ENCODE results near the gene ARHGAP31. TPM values are rescaled to one million over a fixed set of nuclear protein-coding genes. Genes with fewer than 3 reads are reported as not detected.

The ARHGAP31 gene
- total RNA-seq, 1 experiment from 2014 or later: 1.2 TPM

DNA sequence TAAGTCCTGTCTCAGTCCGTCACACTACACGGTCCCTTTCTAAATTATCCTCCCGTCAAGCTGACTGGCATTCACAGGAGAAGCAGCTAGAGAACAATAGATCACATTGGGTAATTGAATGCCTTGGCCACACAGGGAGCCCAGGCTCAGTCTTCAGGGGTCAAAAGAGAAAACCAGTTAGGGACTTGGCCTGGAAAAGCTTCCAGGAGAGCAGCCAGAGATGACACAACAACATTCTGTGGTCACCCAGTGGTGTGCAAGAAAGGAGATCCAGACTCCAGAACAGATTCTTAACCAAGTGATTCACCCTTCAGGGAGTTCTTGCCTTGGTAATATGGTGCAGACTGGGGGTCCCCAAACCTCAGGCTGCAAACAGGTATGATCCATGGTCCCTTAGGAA lies 15.9 kb downstream of the ARHGAP31 start:
- H3K27ac ChIP-seq (ENCODE audit: low read length): no peak overlapping the region
- no peaks in the 10 kb centered on the region for H3K9me2 ChIP-seq (replicated peaks; ENCODE audit: insufficient read depth, low read length)
- H2AFZ ChIP-seq (ENCODE audit: low read length): no peak overlapping the region
- DNase-seq: no peak
- no peak overlapping the region for H3K9ac ChIP-seq (ENCODE audit: low read length)
- 0 out of 2 replicates have a peak, but pooled peaks cover 4% of the 10 kb centered on the region for H3K27me3 ChIP-seq (ENCODE audit: low read length)
- H3K79me2 ChIP-seq (ENCODE audit: low read length): no peaks in the 10 kb centered on the region
- H3K9me3 ChIP-seq (ENCODE audit: low read length): no peaks in the 10 kb centered on the region
- no peak overlapping the region for H3K4me2 ChIP-seq (ENCODE audit: low read depth, low read length, poor library complexity, severe bottlenecking)
- no peaks in the 10 kb centered on the region for H3K36me3 ChIP-seq (ENCODE audit: insufficient read depth, low read length)
- H4K20me1 ChIP-seq (ENCODE audit: insufficient read depth, low read depth, low read length): no peaks in the 10 kb centered on the region
- H3K4me1 ChIP-seq (ENCODE audit: low read length): no peaks in the 10 kb centered on the region
- H3K4me3 ChIP-seq (ENCODE audit: low read length): no peak overlapping the region

DNA sequence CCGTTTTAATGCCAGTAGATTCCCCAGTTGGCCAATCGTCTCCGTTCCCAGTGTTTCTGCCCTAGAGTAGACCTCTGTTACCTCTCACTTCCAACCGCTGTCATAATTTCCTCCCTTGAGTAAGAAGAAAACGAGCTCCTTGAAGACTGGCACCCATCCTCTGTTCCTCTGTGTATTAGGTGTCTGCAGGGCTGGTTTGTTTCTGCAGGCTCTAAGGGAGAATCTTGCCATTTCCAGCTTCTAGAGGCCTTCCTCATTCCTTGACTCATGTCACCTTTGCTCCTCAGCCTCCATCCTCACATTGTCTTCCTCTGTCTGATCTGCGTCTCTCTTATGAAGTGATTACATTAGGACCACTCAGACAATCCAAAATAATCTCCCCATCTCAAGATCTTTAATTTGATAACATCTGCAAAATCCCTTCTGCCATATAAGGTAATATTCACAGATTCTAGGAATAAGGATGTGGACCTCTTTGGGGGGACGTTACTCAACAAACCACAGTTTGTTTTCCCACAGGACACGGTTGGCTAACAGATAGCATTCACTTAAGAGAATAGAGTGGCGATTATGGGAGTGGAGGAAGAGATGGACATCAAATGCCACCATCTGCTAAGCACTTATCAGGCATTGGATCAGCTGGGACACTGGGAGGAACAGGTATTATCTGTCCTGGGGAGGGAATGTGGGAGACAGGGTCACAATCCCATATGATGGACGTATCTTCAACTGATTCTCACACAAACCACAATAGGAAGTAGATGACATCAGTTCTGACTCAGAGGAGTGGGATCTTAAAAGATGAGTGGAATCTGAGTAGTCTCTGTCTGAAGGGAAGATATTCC lies 17.1 kb downstream of the ARHGAP31 start:
- Histone ChIP-seq H3K4me3 (ENCODE audit: low read length) (no peak overlapping the region), H3K4me2 (ENCODE audit: low read depth, low read length, poor library complexity, severe bottlenecking) (no peak overlapping the region), H3K79me2 (ENCODE audit: low read length) (no peaks in the 10 kb centered on the region), H4K20me1 (ENCODE audit: insufficient read depth, low read depth, low read length) (no peaks in the 10 kb centered on the region), H3K36me3 (ENCODE audit: insufficient read depth, low read length) (no peaks in the 10 kb centered on the region), H3K4me1 (ENCODE audit: low read length) (no peaks in the 10 kb centered on the region), H3K27me3 (ENCODE audit: low read length) (0 out of 2 replicates have a peak, but pooled peaks cover 4% of the 10 kb centered on the region), H3K27ac (ENCODE audit: low read length) (no peak overlapping the region), H2AFZ (ENCODE audit: low read length) (no peak overlapping the region), H3K9ac (ENCODE audit: low read length) (no peak overlapping the region), H3K9me3 (ENCODE audit: low read length) (no peaks in the 10 kb centered on the region), H3K9me2 (replicated peaks; ENCODE audit: insufficient read depth, low read length) (no peaks in the 10 kb centered on the region)
- no peak for DNase-seq

DNA sequence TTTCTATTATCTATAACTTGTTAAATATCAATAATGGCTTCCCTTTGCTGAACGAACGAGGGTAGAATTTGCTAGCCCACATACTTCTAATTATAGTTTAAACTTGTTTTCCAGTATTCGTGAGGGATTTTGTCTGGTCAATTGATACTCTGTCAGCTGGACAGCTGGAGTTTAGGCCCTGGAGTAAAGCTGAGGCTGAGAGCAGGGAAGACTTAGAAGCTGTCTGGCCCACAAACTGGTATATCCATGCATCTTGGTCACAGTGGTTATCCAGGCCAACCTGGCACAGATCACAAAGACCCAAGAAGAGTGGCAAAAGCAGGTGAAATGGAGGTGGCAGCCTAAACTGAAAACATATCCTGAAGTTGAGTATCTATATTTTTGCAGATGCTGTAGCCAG lies 19.3 kb downstream of the ARHGAP31 start:
- Histone ChIP-seq H3K79me2 (ENCODE audit: low read length) (no peaks in the 10 kb centered on the region), H4K20me1 (ENCODE audit: insufficient read depth, low read depth, low read length) (no peaks in the 10 kb centered on the region)

DNA sequence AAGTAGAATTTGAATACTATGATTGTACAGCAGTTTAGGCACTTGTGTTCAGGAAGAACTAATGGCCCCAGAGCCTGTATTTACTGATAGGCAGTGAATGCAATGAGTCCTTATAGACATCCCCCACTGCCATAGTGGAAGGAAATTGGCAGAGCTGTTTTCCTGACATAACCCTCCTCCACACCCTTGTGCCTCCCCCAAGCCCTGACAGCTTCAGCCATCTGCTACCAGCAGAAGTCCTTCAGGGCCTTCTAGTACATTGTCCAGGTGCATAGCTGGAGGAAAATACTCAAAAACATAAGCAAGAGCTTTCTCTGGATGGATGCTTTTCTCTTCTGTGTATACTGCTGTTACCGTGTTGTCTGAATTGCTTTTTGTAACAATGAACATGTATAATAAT lies 20.6 kb downstream of the ARHGAP31 start:
- no peak for DNase-seq
- Histone ChIP-seq H3K36me3 (ENCODE audit: insufficient read depth, low read length) (no peaks in the 10 kb centered on the region), H3K4me2 (ENCODE audit: low read depth, low read length, poor library complexity, severe bottlenecking) (no peak overlapping the region), H3K27ac (ENCODE audit: low read length) (no peak overlapping the region), H3K9ac (ENCODE audit: low read length) (no peak overlapping the region), H3K27me3 (ENCODE audit: low read length) (0 out of 2 replicates have a peak, but pooled peaks cover 4% of the 10 kb centered on the region), H4K20me1 (ENCODE audit: insufficient read depth, low read depth, low read length) (no peaks in the 10 kb centered on the region), H3K9me3 (ENCODE audit: low read length) (no peaks in the 10 kb centered on the region), H3K4me1 (ENCODE audit: low read length) (no peaks in the 10 kb centered on the region), H3K4me3 (ENCODE audit: low read length) (no peak overlapping the region), H3K79me2 (ENCODE audit: low read length) (no peaks in the 10 kb centered on the region), H3K9me2 (replicated peaks; ENCODE audit: insufficient read depth, low read length) (no peaks in the 10 kb centered on the region), H2AFZ (ENCODE audit: low read length) (no peak overlapping the region)

More for the DNA sequence above, 19.3 kb downstream of the ARHGAP31 start:
- 0 out of 2 replicates have a peak, but pooled peaks cover 4% of the 10 kb centered on the region for H3K27me3 ChIP-seq (ENCODE audit: low read length)
- no peaks in the 10 kb centered on the region for H3K9me2 ChIP-seq (replicated peaks; ENCODE audit: insufficient read depth, low read length)
- no peaks in the 10 kb centered on the region for H3K9me3 ChIP-seq (ENCODE audit: low read length)
- no peak overlapping the region for H3K4me2 ChIP-seq (ENCODE audit: low read depth, low read length, poor library complexity, severe bottlenecking)
- H3K4me1 ChIP-seq (ENCODE audit: low read length): no peaks in the 10 kb centered on the region
- no peak overlapping the region for H3K9ac ChIP-seq (ENCODE audit: low read length)
- H3K27ac ChIP-seq (ENCODE audit: low read length): no peak overlapping the region
- no peaks in the 10 kb centered on the region for H3K36me3 ChIP-seq (ENCODE audit: insufficient read depth, low read length)
- H2AFZ ChIP-seq (ENCODE audit: low read length): no peak overlapping the region
- no peak for DNase-seq
- no peak overlapping the region for H3K4me3 ChIP-seq (ENCODE audit: low read length)

DNA sequence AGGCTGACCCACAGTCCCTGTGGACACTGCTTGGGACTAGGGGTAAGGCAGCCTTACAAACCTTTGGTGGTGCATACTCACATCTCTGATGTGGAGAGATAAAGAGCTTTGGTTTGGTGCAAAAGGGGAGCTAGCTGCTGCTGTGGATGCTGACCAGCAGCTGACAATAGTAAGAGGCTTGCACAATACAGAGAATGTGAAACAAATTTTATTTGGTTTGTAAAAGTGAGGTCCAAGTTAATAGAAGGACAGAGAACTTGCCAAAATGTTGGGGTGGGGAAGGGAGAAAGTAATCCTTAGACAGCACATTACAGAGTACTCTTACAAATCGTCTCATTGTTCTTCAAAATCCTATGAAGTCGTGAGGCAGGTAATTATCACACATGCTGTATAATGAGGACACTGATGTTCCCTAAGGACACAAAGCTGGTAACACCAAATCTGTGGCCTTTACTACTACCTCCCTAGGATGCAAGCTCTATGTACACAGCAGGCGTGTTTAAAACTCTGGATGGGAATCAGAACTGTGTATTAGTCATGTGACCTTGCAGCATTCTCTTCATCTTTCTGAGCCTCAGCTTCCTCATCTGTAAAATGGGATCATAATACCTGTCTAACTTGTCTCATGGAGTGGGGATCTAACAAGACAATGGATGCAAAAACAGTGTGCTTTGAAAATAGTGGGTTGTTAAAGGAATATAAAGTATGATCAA lies 21.6 kb downstream of the ARHGAP31 start:
- Histone ChIP-seq H3K79me2 (ENCODE audit: low read length) (no peaks in the 10 kb centered on the region), H3K9me2 (replicated peaks; ENCODE audit: insufficient read depth, low read length) (no peaks in the 10 kb centered on the region), H3K9ac (ENCODE audit: low read length) (no peak overlapping the region), H2AFZ (ENCODE audit: low read length) (no peak overlapping the region), H4K20me1 (ENCODE audit: insufficient read depth, low read depth, low read length) (no peaks in the 10 kb centered on the region), H3K9me3 (ENCODE audit: low read length) (no peaks in the 10 kb centered on the region), H3K36me3 (ENCODE audit: insufficient read depth, low read length) (no peaks in the 10 kb centered on the region), H3K4me1 (ENCODE audit: low read length) (no peaks in the 10 kb centered on the region), H3K4me2 (ENCODE audit: low read depth, low read length, poor library complexity, severe bottlenecking) (no peak overlapping the region), H3K27ac (ENCODE audit: low read length) (no peak overlapping the region), H3K27me3 (ENCODE audit: low read length) (0 out of 2 replicates have a peak, but pooled peaks cover 4% of the 10 kb centered on the region), H3K4me3 (ENCODE audit: low read length) (no peak overlapping the region)
- DNase-seq: no peak

DNA sequence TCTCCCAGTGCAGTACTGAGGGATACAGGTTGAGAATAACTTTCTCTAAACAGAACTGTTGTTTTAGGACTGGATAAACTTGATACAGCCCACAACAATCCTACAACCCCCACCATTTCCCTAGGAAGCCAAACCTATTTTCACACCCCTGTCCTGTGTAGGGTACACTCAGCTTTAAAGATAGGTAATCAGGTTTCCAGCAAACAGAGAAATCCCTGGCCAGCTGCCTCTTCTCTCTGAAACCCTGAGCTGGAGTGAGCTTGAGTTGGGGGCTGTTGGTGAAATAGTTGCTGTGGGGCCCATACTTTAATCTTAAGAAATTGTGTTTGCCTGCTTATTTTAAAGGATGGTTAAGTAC lies 22.1 kb downstream of the ARHGAP31 start:
- Histone ChIP-seq H2AFZ (ENCODE audit: low read length) (no peak overlapping the region), H3K27ac (ENCODE audit: low read length) (no peak overlapping the region), H3K4me2 (ENCODE audit: low read depth, low read length, poor library complexity, severe bottlenecking) (no peak overlapping the region), H3K9ac (ENCODE audit: low read length) (no peak overlapping the region), H3K4me3 (ENCODE audit: low read length) (no peak overlapping the region), H3K4me1 (ENCODE audit: low read length) (no peaks in the 10 kb centered on the region), H3K36me3 (ENCODE audit: insufficient read depth, low read length) (no peaks in the 10 kb centered on the region), H3K79me2 (ENCODE audit: low read length) (no peaks in the 10 kb centered on the region), H3K27me3 (ENCODE audit: low read length) (0 out of 2 replicates have a peak, but pooled peaks cover 4% of the 10 kb centered on the region), H4K20me1 (ENCODE audit: insufficient read depth, low read depth, low read length) (no peaks in the 10 kb centered on the region), H3K9me2 (replicated peaks; ENCODE audit: insufficient read depth, low read length) (no peaks in the 10 kb centered on the region), H3K9me3 (ENCODE audit: low read length) (no peaks in the 10 kb centered on the region)
- DNase-seq: no peak

DNA sequence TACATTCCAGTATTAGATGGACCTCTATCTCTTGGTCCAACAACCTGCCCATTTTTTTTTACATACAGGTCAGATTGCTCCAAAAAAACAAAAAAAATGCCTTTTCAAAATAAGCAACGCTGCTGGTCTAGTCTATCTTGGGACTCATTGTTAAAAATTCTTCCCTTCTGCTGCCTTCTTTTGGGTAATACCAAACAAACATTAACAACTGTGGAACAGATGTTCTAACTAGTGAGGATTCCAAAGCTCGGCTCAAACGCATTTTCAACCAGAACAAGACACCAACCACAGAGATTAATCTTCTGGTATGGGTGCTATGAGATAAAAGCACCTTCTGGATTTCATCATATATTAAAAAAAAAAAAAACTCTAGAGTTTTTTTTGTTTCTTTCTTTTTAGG lies 24.7 kb downstream of the ARHGAP31 start:
- no peak overlapping the region for H3K27ac ChIP-seq (ENCODE audit: low read length)
- H3K4me1 ChIP-seq (ENCODE audit: low read length): peaks cover 13% of the 10 kb centered on the region
- no peak overlapping the region for H3K9ac ChIP-seq (ENCODE audit: low read length)
- DNase-seq: no peak
- H3K4me2 ChIP-seq (ENCODE audit: low read depth, low read length, poor library complexity, severe bottlenecking): no peak overlapping the region
- no peaks in the 10 kb centered on the region for H3K36me3 ChIP-seq (ENCODE audit: insufficient read depth, low read length)
- no peaks in the 10 kb centered on the region for H3K79me2 ChIP-seq (ENCODE audit: low read length)
- no peak overlapping the region for H2AFZ ChIP-seq (ENCODE audit: low read length)
- H3K27me3 ChIP-seq (ENCODE audit: low read length): no peaks in the 10 kb centered on the region
- no peak overlapping the region for H3K4me3 ChIP-seq (ENCODE audit: low read length)
- no peaks in the 10 kb centered on the region for H4K20me1 ChIP-seq (ENCODE audit: insufficient read depth, low read depth, low read length)
- H3K9me3 ChIP-seq (ENCODE audit: low read length): no peaks in the 10 kb centered on the region
- no peaks in the 10 kb centered on the region for H3K9me2 ChIP-seq (replicated peaks; ENCODE audit: insufficient read depth, low read length)

DNA sequence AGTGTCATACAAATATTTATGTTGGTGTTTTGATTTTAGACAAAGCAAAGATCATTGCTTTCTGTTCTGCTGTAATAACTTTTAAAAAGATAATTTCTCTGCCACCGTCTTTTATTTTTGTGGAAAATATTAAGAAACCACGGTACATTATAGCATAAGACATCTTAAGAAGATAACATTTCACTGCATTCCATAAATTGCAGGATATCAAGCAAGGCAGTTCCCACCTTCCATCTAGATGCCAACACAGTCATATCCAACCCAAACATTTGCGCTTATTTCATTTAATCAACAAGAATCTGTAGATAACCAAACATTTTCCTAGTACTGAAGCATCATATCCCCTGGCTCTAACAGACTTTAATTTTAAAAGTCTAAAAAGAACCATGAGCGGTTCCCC lies 25.1 kb downstream of the ARHGAP31 start:
- Histone ChIP-seq H3K27ac (ENCODE audit: low read length) (no peak overlapping the region), H3K9me2 (replicated peaks; ENCODE audit: insufficient read depth, low read length) (no peaks in the 10 kb centered on the region), H4K20me1 (ENCODE audit: insufficient read depth, low read depth, low read length) (no peaks in the 10 kb centered on the region), H3K36me3 (ENCODE audit: insufficient read depth, low read length) (no peaks in the 10 kb centered on the region), H3K4me1 (ENCODE audit: low read length) (peaks cover 13% of the 10 kb centered on the region), H3K4me2 (ENCODE audit: low read depth, low read length, poor library complexity, severe bottlenecking) (no peak overlapping the region), H3K27me3 (ENCODE audit: low read length) (no peaks in the 10 kb centered on the region), H3K9ac (ENCODE audit: low read length) (no peak overlapping the region), H3K9me3 (ENCODE audit: low read length) (no peaks in the 10 kb centered on the region), H3K79me2 (ENCODE audit: low read length) (no peaks in the 10 kb centered on the region), H3K4me3 (ENCODE audit: low read length) (no peak overlapping the region), H2AFZ (ENCODE audit: low read length) (no peak overlapping the region)
- DNase-seq: no peak
